ENCODE data around the gene RABGGTA. TPM values are rescaled to one million over a fixed set of nuclear protein-coding genes. Genes with fewer than 3 reads are reported as not detected.

Gene RABGGTA
- total RNA-seq, 2 experiments from 2014 or later: 42.1 to 48.8 TPM

DNA sequence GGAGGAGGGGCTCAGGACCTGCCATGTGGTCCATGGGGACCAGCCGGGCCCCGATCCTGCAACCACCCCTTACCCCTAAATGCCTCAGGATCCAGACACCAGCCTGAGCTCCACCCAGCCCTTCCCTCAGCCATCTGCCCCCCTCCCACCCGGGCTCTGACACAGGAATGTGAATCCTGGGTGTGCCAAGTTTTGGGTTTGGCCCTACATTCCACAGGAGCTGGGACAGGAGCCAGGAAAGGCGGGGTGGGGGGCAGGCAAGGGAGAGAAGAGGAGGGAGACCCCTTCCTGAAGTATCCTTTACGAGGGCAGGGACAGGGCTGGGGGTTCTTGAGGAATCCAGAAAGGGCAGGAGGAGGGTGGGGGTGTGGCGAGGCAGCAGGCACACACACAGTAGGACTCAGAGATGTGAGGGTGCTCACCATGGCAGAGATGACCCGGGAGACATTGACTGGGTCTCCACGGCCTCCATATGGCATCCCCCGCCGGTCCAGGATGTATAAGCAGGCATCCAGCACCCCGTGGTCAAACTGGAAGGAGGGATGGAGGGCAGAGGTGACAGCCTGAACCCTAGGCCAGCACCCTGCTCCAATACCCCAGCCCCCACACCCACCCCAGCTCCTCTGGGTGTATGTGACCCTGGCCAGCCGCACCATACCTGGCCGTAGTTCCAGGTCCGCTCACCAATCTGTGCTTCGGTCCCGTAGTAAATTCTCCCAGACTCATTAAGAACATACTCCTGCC lies 11.9 kb downstream of the RABGGTA start:
- ATAC-seq (ENCODE audit: low read depth) (no peak), DNase-seq (no peak)
- Mint-ChIP-seq H3K9me3 (no peaks in the 10 kb centered on the region), H3K36me3 (peaks cover 2% of the 10 kb centered on the region), H3K4me3 (no peak overlapping the region), H3K27me3 (no peaks in the 10 kb centered on the region), H3K27ac (no peak overlapping the region), H3K4me1 (no peaks in the 10 kb centered on the region)
- POLR2A ChIA-PET: interaction anchor here (0.9 kb wide), 1 partner anchor 12 kb away, joined by 5 read pairs; no protein-coding TSS in a partner anchor

DNA sequence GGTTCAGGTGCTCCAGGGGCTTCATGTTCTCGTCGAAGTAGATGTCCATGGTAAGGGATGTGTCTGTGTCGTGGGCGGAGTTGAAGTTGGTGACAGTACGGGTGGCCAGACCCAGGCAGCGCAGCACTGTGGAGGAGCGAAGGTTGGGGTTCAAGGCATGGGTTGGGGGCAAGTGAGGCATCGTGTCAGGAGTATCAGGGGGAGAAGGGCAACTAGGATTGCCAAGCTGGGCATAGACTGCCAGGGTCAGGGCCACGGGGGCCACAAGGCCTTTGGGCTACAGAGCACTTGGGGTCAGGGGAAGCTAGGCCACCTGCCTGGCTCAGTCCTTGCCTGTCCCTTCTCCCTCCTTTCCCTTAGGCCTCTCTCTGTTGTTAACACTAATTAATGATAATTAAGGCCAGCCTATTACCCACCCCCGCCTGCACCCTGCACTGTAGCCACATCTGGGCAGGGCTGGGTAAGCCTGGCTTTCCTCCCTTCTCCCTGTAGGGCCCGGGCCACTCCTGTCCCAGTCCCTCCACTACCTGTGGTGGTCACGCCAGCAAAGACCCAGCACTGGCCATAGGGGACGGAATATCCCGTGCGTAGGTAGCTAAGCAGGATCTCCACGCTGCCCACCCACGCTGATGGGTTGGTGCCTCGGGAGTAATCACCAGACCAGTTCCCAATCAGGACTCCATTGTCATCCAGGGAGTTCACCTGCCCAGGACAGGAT lies 12.7 kb downstream of the RABGGTA start:
- no peaks in the 10 kb centered on the region for H3K4me1 Mint-ChIP-seq
- H3K36me3 Mint-ChIP-seq: peaks cover 2% of the 10 kb centered on the region
- POLR2A ChIA-PET: interaction anchor here (0.9 to 1.1 kb wide), 2 partner anchors 11 to 12 kb away, joined by 3 to 5 read pairs; no protein-coding TSS in a partner anchor
- no peak overlapping the region for H3K27ac Mint-ChIP-seq
- DNase-seq: no peak
- no peaks in the 10 kb centered on the region for H3K9me3 Mint-ChIP-seq
- H3K4me3 Mint-ChIP-seq: no peak overlapping the region
- no peak for ATAC-seq (ENCODE audit: low read depth)
- no peaks in the 10 kb centered on the region for H3K27me3 Mint-ChIP-seq

DNA sequence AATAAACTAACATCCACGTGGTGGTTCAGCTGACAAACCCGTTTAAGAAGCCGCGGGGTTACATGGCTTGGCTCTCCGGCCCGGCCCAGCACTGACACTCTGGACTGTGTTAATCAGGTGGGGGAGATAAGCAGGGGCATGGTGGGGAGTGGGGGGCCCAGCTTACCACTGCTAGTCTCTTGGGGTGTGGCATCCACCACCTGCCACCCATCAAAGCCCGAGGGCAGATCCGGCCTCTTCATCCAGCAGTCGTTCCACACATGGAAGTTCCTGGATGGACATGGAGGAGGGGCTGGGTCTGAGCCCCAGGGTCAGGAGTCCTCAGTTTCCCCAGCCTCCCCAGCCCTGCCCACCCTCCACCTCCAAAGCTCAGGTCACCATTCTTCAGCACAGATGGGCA lies 13.3 kb downstream of the RABGGTA start:
- DNase-seq (no peak), ATAC-seq (ENCODE audit: low read depth) (no peak)
- no peak overlapping the region for H3K4me3 Mint-ChIP-seq
- H3K4me1 Mint-ChIP-seq: no peaks in the 10 kb centered on the region
- POLR2A ChIA-PET: interaction anchor here (1.1 kb wide), 1 partner anchor 12 kb away, joined by 3 read pairs; no protein-coding TSS in a partner anchor
- peaks cover 2% of the 10 kb centered on the region for H3K36me3 Mint-ChIP-seq
- H3K9me3 Mint-ChIP-seq: no peaks in the 10 kb centered on the region
- H3K27me3 Mint-ChIP-seq: no peaks in the 10 kb centered on the region
- H3K27ac Mint-ChIP-seq: no peak overlapping the region

DNA sequence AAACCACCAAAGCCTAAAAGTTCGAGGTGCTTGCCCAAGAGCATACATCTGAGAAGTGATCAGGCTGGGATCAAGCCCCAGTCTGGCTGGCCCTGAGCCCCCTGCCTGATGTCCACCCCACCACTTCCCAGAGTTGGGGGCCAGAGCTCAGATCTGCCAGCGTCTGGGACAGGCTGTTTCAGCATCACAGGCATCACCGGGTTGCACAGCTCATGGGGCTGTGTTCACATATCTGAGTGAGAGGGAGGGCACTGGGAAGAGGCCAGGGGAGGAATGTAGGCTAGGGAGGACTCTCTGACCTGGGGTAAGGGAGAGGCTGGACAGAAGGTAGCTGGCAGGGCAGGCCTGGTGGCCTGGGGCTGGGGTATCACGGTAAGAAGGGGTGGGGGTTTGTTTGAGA lies 14.4 kb downstream of the RABGGTA start:
- no peak for ATAC-seq (ENCODE audit: low read depth)
- Mint-ChIP-seq H3K4me3 (no peak overlapping the region), H3K27ac (no peak overlapping the region), H3K4me1 (no peaks in the 10 kb centered on the region), H3K27me3 (no peaks in the 10 kb centered on the region), H3K36me3 (peaks cover 2% of the 10 kb centered on the region), H3K9me3 (no peaks in the 10 kb centered on the region)
- POLR2A ChIA-PET: no interaction called here
- DNase-seq: no peak

DNA sequence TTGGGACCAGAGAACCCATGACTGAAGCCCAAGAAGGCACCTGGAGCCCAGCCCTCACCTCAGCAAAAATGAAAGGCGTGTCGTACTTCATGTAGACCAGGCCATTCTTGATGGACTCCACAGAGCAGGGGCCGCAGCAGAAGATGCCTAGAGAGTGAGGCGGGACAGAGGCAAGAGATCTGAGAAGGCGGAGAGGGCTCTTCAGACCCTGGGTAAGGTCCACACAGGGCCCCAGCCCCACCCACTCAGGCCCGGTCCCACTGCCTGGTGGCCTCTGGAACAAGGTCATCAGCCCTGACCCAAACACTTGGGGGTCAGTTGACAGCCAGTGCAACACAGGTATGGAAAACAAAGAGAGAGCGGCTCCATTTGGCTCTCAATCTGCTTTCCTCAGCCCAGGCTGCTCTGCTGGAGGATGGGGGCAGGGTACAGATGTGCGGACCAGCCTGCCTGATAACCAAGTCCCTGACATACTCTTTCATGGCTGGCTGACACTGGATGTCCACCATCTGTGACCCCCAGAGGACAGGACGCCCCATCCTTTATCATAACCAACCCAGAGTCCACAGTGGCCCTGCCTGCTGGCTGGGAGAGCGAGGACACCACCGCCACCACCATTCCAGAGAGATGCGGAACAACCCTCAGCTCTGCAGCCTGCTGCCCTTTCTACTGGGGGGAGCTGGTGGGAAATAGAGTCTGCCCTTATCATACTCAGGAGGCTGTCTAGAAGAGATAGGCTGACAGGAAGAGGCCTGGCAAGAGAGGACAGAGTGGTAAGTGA lies 15.3 kb downstream of the RABGGTA start:
- Mint-ChIP-seq H3K36me3 (peaks cover 4% of the 10 kb centered on the region), H3K27me3 (no peaks in the 10 kb centered on the region), H3K4me3 (no peak overlapping the region), H3K27ac (no peak overlapping the region), H3K4me1 (peaks cover 4% of the 10 kb centered on the region), H3K9me3 (no peaks in the 10 kb centered on the region)
- ATAC-seq (ENCODE audit: low read depth) (no peak), DNase-seq (no peak)
- POLR2A ChIA-PET: interaction anchor here (0.9 kb wide), 1 partner anchor 13 kb away, joined by 3 read pairs; no protein-coding TSS in a partner anchor

DNA sequence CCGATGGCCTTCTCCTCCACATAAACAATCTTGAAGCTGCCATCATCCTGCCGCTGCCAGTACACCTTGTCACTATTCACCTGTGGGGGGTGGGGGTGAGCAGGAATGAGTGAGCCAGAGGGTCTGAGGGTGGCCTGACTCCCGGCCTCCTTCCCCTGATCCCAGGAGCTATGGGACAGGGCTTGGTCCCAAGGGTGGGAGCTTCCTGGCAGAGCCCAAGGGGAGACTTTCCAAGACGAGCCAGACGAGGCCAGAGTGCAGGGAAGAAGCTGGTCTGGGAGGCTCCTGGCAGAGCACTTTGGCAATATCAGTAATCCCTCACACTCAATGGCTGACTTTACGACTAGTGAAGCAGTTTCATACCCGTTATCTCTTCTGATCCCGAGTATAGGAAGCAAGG lies 16.0 kb downstream of the RABGGTA start:
- POLR2A ChIA-PET: interaction anchor here (0.9 kb wide), 1 partner anchor 12 kb away, joined by 3 read pairs; no protein-coding TSS in a partner anchor
- Mint-ChIP-seq H3K9me3 (no peaks in the 10 kb centered on the region), H3K4me3 (no peak overlapping the region)

DNA sequence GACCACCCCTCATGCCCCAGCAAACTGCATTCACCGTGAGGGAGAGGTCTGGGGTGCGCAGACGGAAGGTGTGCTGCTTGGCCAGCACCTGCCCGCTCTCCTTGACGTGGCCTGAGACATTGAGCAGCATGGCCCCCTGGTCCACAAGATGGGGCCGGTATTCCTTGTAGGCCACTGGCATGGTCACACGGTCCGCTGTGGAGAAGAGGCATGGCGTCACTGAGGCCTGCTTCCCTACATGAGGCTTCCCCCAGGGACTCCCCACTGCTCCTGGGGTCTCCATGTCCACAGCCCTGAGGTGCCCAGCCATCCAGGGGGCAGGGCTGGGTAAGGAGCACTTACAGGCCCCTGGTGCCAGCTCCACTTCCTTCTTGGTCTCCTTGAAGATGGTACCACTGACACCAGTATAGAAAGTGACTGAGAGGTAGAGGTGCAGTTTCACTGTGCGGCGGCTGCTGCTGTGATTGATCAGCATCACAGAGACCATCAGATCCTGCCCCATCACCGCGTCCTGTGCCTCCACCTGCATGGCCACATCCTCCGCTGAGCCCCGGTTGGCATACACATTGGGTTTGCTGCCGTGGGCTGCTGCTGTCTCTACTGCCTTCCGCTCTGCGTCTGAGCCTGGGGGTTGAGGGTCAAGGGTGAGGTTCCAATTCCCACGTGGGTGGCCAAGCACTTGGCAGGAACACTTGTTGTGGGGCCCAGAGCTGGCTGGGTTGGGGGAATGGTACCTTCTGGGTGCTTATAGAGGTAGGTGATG lies 16.6 kb downstream of the RABGGTA start:
- no peak overlapping the region for H3K27ac Mint-ChIP-seq
- POLR2A ChIA-PET: interaction anchor here (0.9 kb wide), 1 partner anchor 12 kb away, joined by 3 read pairs; no protein-coding TSS in a partner anchor
- no peaks in the 10 kb centered on the region for H3K9me3 Mint-ChIP-seq

More for the DNA sequence above, 16.0 kb downstream of the RABGGTA start:
- no peak for DNase-seq
- no peak for ATAC-seq (ENCODE audit: low read depth)
- Mint-ChIP-seq H3K4me1 (peaks cover 10% of the 10 kb centered on the region), H3K27me3 (no peaks in the 10 kb centered on the region), H3K27ac (no peak overlapping the region), H3K36me3 (peaks cover 4% of the 10 kb centered on the region)

DNA sequence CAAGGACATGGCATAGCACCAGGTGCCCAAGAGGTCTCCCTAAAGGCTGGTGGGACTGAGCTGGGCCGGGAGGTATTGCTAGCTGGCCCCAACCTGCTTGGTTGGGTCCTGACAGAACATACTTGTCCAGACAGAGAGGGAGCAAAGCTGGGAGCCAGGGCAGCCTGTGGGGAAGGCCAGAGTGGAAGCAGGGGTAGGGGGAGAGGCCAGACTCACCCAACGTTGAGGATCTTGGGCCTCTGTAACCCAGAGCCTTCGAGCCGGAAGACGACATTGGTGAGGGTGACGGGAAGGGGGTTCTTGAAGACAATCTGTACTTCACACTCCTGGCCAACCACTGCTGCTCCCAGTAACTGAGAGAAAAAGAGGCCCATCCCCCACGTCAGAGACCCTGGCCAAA lies 17.5 kb downstream of the RABGGTA start:
- Mint-ChIP-seq H3K36me3 (peaks cover 10% of the 10 kb centered on the region), H3K9me3 (no peaks in the 10 kb centered on the region), H3K27ac (no peak overlapping the region)

More for the DNA sequence above, 16.6 kb downstream of the RABGGTA start:
- no peak overlapping the region for H3K4me3 Mint-ChIP-seq
- H3K4me1 Mint-ChIP-seq: peaks cover 15% of the 10 kb centered on the region
- no peak for DNase-seq
- H3K27me3 Mint-ChIP-seq: no peaks in the 10 kb centered on the region
- peaks cover 8% of the 10 kb centered on the region for H3K36me3 Mint-ChIP-seq
- no peak for ATAC-seq (ENCODE audit: low read depth)

DNA sequence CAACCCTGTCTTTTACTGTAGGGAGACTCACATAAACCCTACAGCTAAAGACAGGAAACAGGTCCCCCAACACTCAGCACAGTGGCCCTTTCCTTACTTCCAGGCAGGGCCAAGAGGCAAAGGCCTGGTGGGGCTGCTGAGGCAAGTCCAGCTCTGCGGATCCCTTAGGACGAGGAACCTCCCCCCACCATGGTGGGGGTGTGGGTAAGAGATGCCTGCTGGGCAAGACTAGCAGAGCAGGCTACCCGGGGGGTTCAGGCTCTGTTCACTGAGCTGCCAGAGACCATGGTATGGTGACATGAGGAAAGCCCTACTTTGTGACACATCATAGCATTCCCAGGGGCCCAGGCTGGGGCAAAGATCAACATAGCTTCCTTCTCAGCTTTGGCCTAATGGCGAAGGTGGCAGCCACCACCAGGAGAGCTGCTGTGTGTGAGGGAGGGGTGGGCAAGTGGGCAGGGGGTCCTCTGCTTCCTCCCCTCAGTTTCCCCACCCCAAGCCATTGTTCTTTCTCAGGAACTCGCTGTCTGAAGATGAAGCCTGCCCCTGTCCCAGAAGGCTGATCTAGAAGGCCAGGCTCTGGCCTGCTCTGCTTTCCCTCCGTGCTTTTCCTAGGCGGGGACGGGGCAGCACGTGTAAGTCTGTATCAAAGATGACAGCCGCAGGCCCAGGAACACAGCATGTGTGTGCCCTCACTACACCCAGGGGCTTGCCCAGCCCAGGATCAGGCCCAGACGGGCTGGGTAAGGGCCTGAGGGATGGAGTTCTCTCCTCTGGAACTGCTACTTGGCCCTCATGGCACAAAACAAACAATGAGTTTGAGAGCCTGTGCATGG lies 18.9 kb downstream of the RABGGTA start:
- H3K4me1 Mint-ChIP-seq: peaks cover 33% of the 10 kb centered on the region
- DNase-seq: no peak
- peaks cover 11% of the 10 kb centered on the region for H3K36me3 Mint-ChIP-seq
- no peak overlapping the region for H3K27ac Mint-ChIP-seq
- ATAC-seq (ENCODE audit: low read depth): no peak
- POLR2A ChIA-PET: interaction anchor here (0.7 to 2.2 kb wide), 4 partner anchors 10 to 18 kb away, joined by 3 to 10 read pairs (median 4); partner anchors contain the start of gene TINF2
- no peak overlapping the region for H3K4me3 Mint-ChIP-seq
- no peaks in the 10 kb centered on the region for H3K27me3 Mint-ChIP-seq
- no peaks in the 10 kb centered on the region for H3K9me3 Mint-ChIP-seq

More for the DNA sequence above, 17.5 kb downstream of the RABGGTA start:
- Mint-ChIP-seq H3K4me3 (no peak overlapping the region), H3K27me3 (no peaks in the 10 kb centered on the region), H3K4me1 (peaks cover 23% of the 10 kb centered on the region)
- no peak for DNase-seq
- no peak for ATAC-seq (ENCODE audit: low read depth)
- POLR2A ChIA-PET: interaction anchor here (0.6 kb wide), 1 partner anchor 22 kb away, joined by 3 read pairs; no protein-coding TSS in a partner anchor

DNA sequence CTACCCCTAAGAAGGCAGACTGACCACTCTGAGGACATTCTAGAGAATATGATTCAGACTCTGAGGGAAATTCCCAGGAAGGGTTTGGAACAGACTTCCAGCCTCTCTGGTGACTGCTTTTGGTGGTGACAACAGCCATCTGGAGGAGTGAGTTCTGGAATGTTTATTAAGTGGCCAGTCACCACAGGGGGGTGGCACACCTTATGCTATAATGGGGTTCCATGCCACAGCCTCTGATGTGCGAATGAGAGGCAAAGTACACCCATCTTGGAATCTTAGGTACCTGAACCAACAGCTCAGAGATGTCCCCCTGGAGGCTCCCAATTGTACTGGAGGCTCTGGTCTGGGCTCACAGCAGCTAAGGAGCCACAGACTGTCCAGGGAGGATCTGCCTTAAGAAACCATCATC lies 19.5 kb downstream of the RABGGTA start:
- no peak overlapping the region for H3K27ac Mint-ChIP-seq
- H3K4me3 Mint-ChIP-seq: no peak overlapping the region
- POLR2A ChIA-PET: interaction anchor here (1.3 to 2.2 kb wide), 3 partner anchors 10 to 19 kb away, joined by 4 to 10 read pairs (median 4); partner anchors contain the start of gene TINF2
- H3K36me3 Mint-ChIP-seq: peaks cover 14% of the 10 kb centered on the region
- DNase-seq (no peak), ATAC-seq (ENCODE audit: low read depth) (no peak)
- no peaks in the 10 kb centered on the region for H3K27me3 Mint-ChIP-seq
- no peaks in the 10 kb centered on the region for H3K9me3 Mint-ChIP-seq
- peaks cover 37% of the 10 kb centered on the region for H3K4me1 Mint-ChIP-seq

DNA sequence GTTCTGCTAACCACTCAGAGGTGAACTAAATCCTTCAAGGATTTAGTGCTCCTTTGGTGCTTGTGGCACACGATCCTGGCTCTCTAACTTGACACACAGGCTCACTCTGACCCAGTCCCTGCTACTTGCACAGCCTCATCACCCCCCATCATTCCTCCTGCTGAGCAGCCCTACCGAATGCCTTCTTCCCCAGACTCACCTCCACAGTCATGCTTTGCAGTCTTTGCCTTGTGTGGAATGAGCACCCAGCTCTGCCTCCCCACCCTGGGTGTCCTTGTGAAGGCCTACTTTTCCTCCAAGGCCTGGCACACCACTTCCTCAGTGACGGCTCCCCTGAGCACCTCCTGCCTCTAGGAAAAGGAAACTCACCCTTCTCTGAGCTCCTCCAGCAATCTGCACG lies 21.0 kb downstream of the RABGGTA start:
- no peak for ATAC-seq (ENCODE audit: low read depth)
- POLR2A ChIA-PET: interaction anchor here (1.0 to 2.2 kb wide), 4 partner anchors 8 to 49 kb away, joined by 4 to 10 read pairs (median 6); partner anchors contain the start of genes DHRS1, MDP1, NOP9 and RABGGTA
- Mint-ChIP-seq H3K4me3 (peak overlapping the region; percentile 75), H3K27ac (peak overlapping the region; percentile 88), H3K27me3 (no peaks in the 10 kb centered on the region), H3K9me3 (no peaks in the 10 kb centered on the region), H3K36me3 (peaks cover 14% of the 10 kb centered on the region), H3K4me1 (peaks cover 40% of the 10 kb centered on the region)
- peak; percentile 36 for DNase-seq
